NCI-H2107 treated with DMSO at 0.1 percent for 48 hours (cell line): ENCODE results near the gene MARK3.

Experiments
- DNase-seq: peaks from one replicate; lab custom pipeline; 2025; ENCODE audit not compliant: unreplicated experiment; lab: John Stamatoyannopoulos, UW

Gene MARK3

DNA sequence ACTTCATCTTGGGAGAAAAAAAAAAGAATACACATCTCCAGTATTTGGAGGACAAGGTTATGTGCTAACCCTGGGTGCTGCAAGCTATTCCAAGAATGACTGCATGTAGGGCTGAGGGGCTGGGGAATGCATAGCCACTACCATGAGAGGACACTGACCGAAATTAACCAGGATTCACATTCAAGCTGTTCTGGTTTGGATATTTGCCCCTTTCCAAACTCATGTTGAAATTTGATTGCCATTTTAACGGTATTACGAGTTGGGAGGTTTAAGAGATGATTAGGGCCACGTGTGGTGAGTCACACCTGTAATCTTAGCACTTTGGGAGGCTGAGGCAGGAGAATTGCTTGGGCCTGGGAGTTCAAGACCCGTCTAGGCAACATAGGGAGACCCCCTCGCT lies 18.5 kb upstream of the MARK3 start:
- no peak for DNase-seq

GRCh38 chr14:103367995-103368394 lies 17.2 kb upstream of the MARK3 start:
- DNase-seq, result no peak

DNA sequence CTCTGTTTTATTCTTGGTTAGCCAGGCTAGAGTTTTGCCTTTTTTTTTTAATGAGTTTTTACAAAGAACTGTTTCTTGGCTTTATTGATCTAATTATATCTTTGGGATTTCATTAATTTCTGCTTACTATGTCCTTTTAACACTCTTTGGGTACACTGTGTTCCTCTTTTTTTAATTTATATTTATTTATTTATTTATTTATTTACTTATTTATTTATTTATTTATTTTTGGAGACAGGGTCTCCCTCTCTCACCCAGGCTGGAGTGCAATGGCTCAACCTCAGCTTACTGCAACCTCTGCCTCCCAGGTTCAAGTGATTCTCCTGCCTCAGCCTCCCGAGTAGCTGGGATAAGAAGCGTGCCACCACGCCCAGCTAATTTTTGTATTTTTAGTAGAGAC lies 15.1 kb upstream of the MARK3 start:
- DNase-seq, result no peak

- no peak for DNase-seq
Observed at GRCh38 chr14:103372017-103372416, 13.2 kb upstream of the MARK3 start.

- DNase-seq, result no peak
Observed at GRCh38 chr14:103372552-103373304, 12.5 kb upstream of the MARK3 start.

- DNase-seq, result no peak
Observed at GRCh38 chr14:103374121-103374520, 11.1 kb upstream of the MARK3 start.

- no peak for DNase-seq
Observed at GRCh38 chr14:103377522-103378037, 7.6 kb upstream of the MARK3 start.

- no peak for DNase-seq
Observed at GRCh38 chr14:103378038-103378854, 7.0 kb upstream of the MARK3 start.

DNA sequence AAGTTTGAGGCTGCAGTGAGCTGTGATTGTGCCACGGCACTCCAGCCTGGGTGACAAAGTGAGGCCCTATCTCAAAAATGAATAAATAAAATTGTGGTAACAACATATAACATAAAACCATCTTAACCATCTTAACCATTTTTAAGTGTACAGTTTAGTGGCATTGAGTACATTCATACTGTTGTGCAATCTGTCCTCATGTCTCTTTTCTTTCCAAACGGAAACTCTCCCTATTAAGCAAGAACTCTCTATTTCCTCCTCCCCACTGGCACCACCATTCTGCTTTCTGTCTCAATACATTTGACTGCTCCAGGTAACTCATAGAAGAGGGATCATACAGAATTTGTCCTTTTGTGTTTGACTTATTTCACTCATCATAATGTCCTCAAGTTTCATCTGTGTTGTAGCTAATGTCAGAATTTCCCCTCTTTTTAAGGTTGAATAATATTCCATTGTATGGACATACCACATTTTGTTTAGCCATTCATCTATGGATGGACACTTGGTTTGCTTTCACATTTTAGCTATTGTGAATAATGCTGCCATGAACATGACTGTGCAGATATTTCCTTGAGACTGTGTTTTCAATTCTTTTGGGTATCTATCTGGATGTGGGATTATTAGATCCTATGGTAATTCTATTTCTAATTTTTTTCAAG lies 4.4 kb upstream of the MARK3 start:
- no peak for DNase-seq

DNA sequence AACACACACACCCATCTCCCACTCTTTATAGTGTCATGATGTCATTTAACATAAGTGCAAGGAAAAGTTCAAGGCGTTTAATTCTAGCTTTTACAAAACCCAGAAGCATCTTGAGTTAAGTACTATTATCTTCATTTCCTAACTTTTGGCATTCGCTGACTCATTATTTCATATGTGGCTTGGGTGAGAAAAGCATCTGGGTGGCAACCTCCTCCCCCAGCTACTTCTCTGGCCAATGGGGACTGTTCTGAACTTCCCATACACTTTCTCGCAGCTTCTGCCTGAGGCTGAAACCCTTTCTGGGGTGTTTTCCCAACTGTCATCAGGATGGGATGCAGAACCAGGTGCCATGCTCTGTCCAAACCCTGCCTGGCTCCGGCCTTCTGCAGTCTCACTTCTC lies 2.8 kb upstream of the MARK3 start:
- no peak for DNase-seq

- no peak for DNase-seq
Observed at GRCh38 chr14:103384450-103385151, 614 bp upstream of the MARK3 start.

GRCh38 chr14:103385929-103386712 lies 906 bp downstream of the MARK3 start:
- DNase-seq, result peak; percentile 35

DNA sequence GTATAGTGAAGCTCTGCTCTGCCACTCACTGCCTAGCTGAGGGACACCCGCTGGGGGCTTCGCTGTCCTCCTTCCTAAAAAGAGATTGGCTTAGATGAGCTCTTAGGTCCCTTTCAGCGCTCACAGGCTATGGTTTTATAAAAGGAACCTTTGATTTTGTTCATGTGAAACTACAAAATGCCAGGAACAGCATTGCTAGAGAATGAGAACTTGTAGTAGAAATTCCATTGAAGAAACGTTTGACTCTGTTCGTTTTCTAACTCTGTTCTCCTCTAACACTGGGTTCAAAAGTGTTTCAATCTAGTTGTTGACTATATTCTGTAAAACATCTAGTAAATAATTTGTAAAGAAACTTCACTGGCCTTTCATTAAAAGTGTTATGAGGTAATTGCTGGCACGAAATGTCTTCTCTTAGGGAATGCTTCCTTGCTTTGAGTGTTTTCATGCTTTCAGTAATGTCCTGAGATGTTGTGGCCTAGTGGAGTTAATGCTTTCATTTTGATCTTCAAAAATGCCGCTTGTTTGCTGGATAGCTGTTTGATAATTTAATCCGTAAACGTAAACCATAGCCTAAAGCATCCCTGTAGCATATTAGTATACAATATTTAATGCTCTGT lies 1.6 kb downstream of the MARK3 start:
- DNase-seq, result peak; percentile 24

GRCh38 chr14:103388664-103389063 lies 3.4 kb downstream of the MARK3 start:
- no peak for DNase-seq

GRCh38 chr14:103390605-103391004 lies 5.4 kb downstream of the MARK3 start:
- no peak for DNase-seq

- DNase-seq, result peak; percentile 69
Observed at GRCh38 chr14:103391048-103391447, 5.8 kb downstream of the MARK3 start.

- DNase-seq, result no peak
Observed at GRCh38 chr14:103392106-103392505, 6.9 kb downstream of the MARK3 start.

DNA sequence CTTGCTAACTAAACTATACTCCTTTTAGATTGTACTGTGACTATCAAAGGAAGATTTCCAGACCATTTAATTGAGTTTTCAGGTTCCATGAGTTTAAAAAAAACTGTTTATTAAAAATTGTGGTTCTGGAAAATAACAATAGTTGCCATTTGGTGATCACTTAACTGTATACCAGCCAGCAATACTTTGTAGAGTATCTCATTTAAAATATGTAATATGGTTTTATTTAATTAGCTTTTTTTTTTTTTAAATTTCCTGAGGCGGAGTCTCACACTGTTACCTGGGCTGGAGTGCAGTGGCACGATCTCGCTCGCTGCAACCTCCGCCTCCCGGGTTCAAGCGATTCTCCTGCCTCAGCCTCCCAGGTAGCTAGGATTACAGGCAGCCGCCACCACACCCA lies 7.4 kb downstream of the MARK3 start:
- no peak for DNase-seq

DNA sequence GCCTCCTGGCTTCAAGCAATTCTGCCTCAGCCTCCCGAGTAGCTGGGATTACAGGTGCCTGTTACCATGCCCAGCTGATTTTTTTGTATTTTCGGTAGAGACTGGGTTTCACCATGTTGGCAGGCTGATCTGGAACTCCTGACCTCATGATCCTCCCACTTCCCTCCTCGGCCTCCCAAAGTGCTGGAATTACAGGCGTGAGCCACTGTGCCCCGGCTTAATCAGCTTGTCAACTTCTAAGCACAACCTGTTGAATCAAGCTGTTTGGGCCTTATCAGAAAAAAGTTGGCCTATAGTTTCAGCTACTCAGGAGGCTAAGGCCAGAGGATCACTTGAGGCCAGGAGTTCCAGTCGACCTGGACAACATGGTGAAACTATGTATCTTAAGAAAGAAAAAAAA lies 7.9 kb downstream of the MARK3 start:
- no peak for DNase-seq
